CD4-positive, alpha-beta T cell treated with Interleukin-17A for 1 hour (primary cell): ENCODE data around the gene LRP1.

Experiments used
- DNase-seq: peaks from one replicate; pipeline ENCODE4 v3.0.0-alpha.2; 2020

The LRP1 gene

DNA sequence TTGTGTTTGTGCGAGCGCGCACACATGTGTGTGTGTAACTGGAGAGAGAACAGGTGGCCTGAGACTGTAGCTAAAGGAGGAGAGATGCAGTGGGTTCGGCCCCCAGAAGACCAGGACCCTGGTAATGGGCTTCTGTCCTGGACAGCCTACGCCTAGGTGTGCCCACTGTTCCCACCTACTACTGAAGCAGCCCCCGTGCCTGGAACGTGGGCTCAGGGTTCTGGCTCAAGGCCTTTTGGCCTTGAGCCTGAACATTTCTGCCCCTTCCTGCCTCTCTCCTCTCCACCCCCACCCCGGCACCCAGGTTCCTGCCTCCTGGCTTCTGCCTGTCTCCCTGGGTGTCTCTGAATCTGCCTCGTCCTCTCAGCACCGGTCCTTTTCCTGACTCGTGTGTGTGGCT is 86.8 kb downstream of the LRP1 start:
- DNase-seq = no peak

DNA sequence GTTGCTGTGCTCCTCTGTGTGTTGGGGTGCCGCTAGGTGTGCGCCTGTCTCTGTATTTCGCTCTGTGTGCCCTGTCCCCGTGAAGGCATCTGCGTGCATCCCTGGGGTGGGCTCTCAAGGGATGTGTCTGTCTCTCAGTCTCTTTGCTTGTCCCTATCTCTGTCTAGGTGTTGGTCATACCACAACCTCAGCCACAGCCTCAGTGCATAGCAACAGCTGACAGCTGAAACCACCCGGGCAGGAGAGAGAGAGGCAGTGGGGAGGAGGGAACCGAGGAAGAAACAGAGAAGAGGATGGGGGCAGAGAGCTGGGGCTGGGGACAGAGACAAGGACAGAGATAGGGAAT is 87.4 kb downstream of the LRP1 start:
- DNase-seq = peak; percentile 62

DNA sequence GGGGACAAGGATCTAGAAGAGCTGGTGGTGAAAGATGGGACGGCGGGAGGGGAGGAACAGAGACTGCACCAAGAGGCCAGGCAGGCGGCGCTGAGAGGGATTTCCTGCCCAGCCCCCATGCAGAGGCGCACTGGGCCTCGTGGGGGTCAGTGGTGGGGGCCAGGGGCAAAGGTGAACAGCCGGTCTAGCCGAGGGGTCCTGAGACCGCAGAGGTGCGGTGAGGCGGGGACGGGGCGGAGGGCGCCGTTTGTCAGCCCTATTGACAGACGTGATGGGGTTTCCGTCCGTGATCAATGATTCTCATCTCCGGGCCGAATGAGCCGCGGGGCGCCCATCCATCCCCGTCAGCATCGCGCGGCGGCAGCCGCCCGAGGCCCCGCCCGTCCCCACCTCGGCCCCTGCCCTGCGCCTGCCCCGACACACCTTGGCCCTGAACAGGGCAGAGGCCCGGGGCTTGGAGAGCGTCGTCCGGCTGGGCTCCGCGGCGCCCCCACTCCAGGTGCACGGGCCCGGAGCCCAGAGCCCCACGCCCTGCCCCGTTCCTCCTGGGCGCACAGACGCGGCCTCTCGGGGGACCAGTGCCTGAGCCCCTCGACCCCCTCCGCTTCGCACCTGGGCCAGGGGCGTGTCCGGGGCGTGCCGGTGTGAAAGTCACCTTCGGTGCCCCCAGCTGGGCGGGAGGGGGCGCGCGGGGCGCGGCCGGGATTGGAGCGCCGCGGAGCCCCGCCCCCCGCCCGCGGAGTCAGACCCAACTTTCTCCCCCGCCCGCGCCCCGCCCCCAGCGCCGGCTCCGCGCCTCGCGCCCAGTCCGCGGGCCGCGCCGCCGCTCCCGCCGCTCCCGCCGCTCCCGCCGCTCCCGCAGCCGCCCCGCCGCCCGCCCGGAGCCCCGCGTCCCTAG is 88.0 kb downstream of the LRP1 start, which contains the start of gene NXPH4:
TSS of gene NXPH4 (plus strand) at position 781 of the 898 bp plus-strand sequence. CDS start 176 bp downstream, outside the sequence.
- DNase-seq = peak; percentile 63

DNA sequence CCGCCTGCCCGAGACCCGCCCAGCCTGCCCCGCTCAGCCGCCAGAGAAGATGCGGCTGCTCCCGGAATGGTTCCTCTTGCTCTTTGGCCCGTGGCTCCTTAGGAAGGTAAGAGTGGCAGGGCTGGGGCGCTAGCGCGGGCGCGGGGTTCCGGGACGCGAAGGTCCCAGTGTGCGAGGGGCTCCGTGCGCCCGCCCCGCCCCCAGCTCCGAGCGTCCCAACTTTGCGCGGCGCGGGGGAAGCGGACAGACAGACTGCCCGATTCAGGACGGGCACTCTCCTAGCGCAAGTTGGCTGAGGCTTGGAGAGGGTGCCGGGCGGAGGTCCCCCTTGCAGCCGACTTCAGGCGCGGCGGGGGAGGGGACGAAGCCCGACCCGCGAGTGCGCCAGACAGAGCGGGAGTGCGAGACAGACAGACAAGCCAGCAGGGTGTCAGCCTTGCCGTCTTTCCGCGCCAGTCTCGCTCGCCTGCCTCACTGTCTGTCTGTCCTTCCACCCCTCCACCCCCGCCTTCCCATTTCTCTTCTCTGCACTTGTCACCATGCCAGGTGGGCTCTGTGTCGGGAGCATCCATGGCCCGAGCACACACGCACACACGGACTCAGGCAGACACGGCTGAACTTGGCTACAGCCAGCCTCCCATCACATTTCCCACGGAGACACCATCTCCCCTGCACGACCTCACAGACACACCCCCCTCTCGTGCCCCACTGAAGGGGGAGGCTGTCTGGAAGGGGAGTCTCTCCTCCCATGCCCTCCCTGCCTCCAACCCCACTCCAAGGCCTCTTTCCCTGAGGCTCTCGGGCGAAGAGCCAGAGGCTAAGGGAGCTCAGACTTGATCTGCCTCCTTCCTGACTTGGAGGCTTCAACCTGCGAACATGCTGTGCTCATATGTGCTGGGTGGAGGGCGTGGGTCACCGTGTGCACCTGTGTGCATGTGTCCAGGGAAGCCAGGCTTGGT is 88.9 kb downstream of the LRP1 start:
- DNase-seq = peak; percentile 54

DNA sequence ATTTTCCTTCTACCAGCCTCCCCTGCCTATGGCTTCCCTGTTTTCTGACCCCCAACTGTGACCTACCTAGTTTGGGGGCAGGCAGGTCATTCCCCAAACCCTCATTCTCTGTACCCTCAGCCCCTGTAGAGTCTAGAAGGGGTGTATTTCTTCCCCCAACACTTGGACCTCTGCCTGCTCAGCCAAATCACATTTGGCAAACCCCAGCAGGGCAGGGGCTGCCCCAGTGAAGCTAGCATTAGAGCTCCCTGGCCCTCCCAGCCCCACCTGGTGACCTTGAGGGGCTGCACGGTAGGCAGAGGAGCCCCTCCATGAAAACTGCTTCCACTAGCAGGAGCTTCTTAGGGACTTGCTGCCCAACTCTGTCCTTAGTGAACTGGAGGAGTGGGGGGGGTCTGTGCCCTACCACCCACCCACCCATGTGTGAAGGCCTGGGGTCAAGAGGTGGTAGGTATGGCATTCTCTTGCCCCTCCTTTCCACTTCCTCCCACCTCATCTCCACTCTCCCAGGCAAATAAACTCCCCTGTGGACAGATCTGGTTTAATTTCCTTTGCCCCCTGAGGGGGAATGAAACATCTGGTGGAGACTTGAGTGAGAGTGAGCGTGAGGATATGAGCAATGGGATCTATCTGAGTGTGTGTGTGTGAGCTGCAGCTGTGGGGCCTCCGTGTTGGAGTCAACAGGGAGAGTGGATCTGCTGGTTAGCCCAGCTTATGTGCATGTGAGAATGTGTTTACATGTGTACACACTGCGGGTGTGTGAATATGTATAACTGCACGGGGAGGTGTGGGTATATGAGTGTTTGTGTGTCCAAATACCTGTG is 90.0 kb downstream of the LRP1 start:
- no peak for DNase-seq

DNA sequence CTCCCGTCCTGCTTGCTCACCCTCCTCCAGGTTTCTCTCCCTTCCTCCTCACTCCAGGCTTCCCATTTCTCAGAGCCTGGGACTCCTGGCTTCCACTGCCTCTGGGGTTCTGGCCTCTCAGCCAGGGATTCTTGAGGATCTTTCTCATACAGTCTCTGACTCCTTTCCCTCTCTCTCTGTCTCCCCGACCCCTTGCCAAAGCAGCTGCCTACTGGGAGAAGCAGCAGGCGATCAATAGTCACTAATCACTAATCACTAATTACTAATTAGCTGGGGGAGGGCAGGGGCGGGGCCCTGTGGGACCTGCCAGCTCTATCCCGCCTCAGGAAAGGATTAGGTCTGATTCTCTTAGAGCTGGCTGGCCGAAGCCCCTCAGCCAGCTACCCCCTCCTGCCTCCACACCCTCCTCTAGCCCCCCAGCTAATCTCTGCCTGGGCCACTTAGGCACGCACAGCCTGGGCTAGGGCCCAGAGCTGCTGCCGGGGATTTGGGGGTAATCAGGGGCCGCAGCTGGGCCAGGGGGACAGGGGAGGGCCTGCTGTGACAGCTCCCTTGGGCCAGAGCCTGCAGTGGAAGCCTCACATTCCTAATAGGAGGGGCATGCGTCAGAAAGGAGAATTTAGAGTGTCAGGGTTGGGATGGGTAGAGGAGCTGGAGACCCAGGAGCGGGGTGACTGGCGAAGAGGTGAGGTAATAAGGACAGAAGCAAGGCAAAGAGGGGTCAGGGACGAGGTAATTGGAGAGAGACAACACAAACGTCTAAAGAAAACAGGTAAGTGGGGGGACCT is 91.1 kb downstream of the LRP1 start:
- DNase-seq = no peak

DNA sequence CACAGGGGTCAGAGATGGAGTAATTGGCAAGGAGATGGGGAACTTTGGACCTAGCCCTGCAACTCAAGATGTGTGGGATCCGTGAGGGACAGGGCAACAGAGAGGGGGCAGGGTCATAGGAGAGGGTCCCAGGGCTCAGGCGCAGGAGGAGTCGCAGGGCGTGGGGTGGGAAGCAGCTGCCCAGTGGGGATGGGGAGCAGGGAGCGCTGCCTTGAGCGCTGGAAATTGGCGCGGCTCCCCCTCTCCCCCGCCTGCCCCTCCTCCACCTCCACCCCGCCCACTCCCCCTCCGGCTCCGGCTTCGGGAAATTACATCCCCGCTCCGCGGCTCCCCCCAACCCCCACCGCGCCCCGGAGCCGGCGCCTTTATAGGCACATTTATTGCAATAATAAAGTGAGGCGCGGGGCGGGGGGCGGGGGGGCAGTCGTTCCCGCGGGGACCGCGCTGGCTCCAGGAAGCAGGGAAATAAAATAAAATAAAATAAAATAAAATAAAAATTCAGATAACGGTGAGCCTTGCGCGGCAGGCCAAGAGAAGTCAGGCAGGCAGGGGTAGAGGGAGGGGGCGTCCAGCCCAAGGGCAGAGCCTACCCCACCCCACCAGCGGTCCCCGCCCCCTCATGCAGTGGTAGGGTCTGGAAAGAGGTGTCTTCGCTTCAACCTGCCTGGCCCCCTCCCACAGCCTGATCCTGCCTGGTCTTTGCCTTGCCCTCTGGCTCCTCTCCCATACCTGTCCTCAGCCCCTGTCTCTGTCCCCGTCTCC is 91.9 kb downstream of the LRP1 start:
- no peak for DNase-seq

DNA sequence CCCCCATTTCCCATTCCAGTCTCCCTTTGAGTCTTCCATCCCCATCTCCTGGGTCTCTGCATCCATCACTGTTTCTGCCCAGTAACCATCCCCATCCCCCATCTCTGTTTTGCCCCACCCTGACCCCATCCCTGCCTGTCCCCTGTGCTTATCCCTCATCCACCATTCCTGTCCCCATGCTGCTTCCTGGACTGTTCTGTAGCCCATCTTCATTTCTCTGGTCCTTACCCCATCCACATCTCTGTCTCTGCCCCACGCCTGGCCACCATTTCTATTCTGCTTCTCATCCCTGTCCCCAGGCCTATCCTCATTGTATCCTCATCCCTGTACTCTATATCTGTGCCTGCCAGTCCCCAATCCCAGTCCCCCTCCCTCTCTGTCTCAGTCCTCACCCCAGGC is 92.5 kb downstream of the LRP1 start:
- no peak for DNase-seq

DNA sequence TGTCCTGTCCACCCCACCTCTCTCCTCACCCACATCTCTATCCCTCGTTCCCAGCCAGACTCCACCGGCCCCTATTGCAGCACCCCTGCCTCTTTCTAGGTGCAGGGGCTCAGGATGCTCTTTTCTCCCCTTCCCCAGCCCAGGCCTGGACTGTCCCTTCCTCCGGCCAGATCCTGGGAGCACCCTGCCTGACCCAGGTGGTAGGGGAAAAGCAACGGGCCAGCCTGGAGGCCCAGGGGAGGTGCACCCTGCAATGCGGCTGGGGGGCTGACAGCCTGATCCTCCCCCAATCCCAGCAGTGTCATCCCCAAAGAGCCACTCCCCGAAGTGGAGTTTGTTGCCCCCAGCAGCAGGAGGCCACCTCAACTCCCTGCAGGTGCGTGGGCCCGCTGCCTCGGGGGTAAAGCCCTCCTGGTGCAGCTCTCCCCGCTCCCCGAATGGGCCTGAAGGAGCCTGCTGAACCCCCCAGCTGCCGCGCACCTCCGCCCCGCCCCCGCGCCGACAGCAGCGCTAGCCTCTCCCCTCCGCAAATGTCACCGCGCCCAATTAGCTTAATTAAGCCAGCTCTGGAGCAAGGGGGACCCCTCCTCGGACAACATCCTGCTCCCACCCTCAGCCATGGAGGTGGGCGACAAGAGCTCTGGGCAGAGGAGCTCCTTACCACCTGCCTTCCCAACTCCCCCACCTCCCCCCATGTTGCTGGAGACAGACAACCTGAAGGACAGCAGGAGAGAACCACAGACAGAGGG is 93.1 kb downstream of the LRP1 start:
- DNase-seq = no peak

DNA sequence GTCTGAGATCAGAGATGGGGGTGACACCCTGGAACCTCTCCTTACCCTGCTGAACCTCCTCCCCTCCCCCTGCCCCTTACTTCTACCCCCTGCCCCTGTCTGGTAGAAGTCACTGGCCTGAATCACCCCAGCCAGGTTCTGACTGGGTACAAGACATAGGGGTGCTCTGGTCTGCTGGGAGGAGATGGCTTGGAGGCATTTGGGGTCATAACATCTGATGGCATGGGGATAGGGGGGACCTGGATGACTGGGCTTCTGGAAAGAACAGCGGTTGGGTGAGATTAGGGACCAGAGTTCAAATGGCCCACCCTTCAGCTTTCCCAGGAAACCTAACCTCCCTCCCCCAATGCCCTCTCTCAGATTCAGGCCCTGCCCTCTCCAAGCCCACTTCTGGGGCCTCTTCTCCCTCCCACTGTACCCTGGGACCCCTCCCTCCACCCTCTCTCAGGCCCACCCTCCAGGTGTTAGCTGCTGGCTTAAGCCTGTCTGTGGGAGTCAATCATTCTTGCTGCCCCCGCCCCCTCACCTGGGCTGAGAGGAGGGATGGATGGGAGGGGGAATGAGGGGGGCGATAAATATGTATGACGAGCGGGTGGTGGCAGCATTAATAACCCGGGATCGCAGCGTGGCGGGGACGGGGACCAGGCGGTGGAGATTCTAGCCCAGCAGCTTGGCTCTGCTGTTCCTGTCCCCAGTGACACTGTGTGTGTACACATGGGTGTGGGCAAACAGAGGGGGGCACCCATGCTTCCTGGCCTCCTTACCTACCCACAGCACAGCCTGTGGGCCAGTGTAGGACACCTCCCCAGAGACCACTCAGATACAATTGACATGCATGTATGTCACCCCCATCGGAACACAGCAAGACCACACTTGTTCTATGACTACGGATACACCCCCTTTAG is 94.3 kb downstream of the LRP1 start:
- DNase-seq = no peak

DNA sequence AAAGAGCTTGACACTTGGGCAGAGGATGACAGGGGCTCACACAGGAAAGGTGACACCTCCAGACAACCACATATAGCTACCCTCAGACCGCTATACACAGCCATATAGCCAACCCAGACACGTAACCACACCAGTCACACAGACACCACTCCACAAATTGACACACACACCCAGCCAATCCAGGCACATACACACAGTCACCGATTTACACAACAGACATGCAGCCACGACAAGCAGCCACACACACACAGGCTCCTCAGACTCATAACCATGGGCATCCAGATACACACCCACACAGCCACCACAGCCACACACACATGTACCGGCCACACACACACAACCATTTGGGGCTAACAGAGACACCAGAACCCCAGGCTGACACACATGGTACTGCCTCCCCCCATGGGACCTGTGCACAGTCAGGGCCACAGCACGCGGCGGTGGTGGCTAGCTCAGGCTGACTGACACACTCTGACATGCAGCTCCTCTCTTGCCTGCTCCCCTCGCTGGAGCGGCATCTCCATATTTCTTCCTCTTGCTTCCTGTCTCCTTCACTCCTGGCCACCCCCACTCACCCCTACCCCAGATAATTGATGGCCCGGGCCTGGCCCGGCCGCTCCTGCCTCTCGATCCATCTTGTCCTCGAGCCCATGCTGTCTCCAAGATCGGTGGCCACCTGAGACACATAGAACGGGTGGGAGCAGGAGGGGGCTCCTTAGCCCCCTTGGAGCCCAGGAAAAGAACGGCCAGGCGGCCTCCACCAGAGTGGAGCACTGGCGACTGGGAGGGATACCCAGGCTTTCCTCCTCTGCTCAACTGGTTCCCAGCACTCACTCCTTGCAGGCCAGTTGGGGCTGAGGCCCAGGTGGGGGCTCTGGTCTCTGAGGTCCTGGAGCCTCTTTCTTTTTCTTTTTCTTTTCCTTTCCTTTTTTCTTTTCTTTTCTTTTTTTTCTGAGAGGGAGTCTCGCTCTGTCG is 95.2 kb downstream of the LRP1 start:
- peak; percentile 73 for DNase-seq

DNA sequence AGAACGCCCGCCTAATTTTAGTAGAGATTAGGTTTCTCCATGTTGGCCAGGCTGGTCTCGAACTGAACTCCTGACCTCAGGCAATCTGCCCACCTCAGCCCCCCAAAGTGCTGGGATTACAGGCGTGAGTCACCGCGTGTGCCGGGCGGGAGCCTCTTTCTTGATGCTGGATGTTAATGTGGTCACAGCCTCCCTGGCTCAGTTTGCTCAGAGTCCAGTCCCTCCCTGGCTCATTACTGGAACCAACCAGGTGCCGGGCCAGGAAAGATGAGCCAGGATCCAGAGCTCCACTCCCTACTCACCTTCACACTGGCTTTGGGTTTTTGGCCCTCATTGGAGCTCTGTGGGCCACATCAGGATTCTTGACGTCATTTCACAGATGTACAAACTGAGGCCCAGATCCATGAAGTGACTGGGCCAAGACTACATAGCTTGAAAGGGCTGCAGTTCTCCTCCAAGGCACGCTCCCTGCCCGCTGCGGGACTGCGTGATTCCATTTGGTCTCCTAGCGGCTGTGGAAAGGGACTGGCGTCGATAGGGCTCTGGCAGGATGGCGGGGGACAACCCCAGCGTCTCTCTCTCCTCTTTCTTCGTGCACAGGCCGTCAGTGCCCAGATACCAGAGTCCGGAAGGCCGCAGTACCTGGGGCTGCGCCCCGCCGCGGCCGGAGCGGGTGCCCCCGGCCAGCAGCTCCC is 96.1 kb downstream of the LRP1 start:
- no peak for DNase-seq

DNA sequence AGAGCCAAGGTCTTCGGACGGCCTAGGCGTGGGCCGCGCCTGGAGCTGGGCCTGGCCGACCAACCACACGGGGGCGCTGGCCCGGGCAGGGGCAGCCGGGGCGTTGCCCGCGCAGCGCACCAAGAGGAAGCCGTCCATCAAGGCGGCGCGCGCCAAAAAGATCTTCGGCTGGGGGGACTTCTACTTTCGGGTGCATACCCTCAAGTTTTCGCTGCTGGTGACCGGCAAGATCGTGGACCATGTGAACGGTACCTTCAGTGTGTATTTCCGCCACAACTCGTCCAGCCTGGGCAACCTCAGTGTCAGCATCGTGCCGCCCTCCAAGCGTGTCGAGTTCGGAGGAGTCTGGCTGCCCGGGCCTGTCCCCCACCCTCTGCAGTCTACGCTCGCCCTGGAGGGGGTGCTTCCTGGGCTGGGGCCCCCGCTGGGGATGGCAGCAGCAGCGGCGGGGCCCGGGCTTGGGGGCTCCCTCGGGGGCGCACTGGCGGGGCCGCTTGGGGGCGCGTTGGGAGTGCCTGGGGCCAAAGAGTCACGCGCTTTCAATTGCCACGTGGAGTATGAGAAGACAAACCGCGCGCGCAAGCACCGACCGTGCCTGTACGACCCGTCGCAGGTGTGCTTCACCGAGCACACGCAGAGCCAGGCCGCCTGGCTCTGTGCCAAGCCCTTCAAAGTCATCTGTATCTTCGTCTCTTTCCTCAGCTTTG is 96.8 kb downstream of the LRP1 start:
- DNase-seq = peak; percentile 58

DNA sequence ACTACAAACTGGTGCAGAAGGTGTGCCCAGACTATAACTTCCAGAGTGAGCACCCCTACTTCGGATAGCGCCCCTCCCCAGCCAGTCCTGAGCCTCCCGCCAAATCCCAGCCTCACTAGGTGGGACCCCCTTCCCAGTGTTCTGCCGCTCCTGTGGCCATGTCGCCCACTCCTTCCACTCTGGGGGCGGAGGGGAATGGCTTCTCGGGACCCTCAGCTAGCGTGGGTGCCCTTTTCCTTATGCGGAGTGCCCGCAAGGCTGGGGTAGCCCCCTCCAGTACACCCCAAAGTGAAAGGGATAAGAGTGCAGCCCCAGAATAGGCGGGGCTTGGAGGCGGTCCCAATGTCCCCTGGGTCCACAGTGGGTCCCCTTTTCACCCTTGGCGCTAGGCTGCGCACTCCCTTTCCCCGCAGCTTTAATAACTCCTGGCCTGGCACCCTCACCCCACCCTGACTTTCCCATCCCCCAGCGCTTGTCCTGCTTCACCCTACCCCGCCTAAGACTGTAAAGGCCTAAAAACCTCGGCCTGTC is 97.5 kb downstream of the LRP1 start:
- DNase-seq = no peak

DNA sequence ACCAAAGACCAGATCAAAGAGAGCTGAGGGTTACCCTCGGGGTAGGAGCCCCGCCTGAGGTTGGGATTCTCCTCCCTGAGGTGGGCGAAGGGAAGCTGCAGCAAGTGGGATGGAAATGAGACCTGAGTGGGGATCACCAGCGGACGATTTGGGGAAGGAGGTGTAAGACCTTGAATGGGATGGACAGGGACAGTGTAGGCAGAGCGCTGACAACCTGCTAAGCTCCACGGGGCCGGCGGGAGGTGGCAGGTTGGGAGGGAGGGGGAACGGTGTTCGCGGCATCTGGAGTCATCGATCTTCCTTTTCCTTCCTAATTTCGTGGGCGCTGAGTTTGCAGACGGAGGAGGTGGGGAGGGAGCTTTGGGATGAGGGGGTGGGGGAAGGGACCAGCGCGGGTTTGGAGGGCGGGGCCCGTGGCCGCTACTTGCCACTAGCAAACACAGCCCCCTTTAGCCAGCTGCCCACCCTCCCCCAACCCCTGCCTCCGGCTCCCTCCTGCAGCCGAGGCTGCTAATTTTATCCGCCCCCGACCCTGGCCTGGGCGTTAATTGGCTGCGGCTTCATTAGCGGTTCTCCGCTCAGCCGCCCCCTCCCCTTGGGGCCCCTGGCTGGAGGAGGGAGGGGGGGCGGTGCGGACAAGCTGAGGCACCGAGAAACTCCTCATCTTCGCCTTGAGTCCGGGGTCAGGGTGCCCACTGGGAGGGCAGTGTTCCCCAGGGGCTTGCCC is 98.5 kb downstream of the LRP1 start:
- no peak for DNase-seq
